Heart right ventricle (tissue), 16 donors: ENCODE data around the gene MGMT. TPM values are rescaled to one million over a fixed set of nuclear protein-coding genes. Genes with fewer than 3 reads are reported as not detected.

Source experiments
- ATAC-seq, 8 donors: fragments of 200-7000 bp; cut with Tn5 transposase; one replicate each; pipeline ENCODE4 v1.9.1; 2020; ENCODE audit warnings: mild to moderate bottlenecking in 8 of 8, moderate library complexity in 8 of 8, moderate number of reproducible peaks in 1 of 8
- DNase-seq, 2 donors: peaks; one replicate each; pipeline ENCODE4 v3.0.0-alpha.2; 2020
- H3K27ac ChIP-seq, 10 donors: fragments of 200-600 bp; sonication (generic) in 2 of 10; one replicate each; pipeline versions ENCODE4 v1.5.0 to v1.8.0; 2020 to 2022; ENCODE audit warnings: mild to moderate bottlenecking in 3 of 10
- H3K27me3 ChIP-seq, 7 donors: fragments of 200-600 bp; one replicate each; pipeline ENCODE4 v1.8.0; 2021 to 2022; ENCODE audit warnings: mild to moderate bottlenecking in 2 of 7
- H3K36me3 ChIP-seq, 9 donors: fragments of 200-600 bp; sonication (generic) in 1 of 9; one replicate each; pipeline versions ENCODE4 v1.5.0 to v1.8.0; 2020 to 2022; ENCODE audit warnings: mild to moderate bottlenecking in 2 of 9
- H3K4me1 ChIP-seq, 9 donors: fragments of 200-600 bp; sonication (generic) in 1 of 9; one replicate each; pipeline versions ENCODE4 v1.5.0 to v1.8.0; 2020 to 2022; ENCODE audit warnings: mild to moderate bottlenecking in 4 of 9
- H3K4me3 ChIP-seq, 10 donors: fragments of 200-600 bp; sonication (generic) in 2 of 10; one replicate each; pipeline versions ENCODE4 v1.5.0 to v1.8.0; 2020 to 2022; ENCODE audit warnings: mild to moderate bottlenecking in 7 of 10, moderate library complexity in 2 of 10
- H3K9me3 ChIP-seq, 11 donors: fragments of 200-600 bp in 10 of 11; sonication (generic) in 2 of 11; one replicate each; pipeline versions ENCODE4 v1.5.0 to v1.8.0; 2013 to 2022; ENCODE audit warnings: mild to moderate bottlenecking in 2 of 11, control low read depth in 1 of 11, moderate library complexity in 1 of 11
- WGBS, 2 donors: extraction: QIAGEN DNeasy Blood & Tissue Kit; methylation state at CpG; one replicate each; pipeline ENCODE4 v1.1.7; 2013; ENCODE audit warnings: inconsistent platforms in 1 of 2; 5-methylcytosine and 5-hydroxymethylcytosine counted together
- intact Hi-C, 10 donors: fragments of 100-400 bp; cut with DNase I; formaldehyde crosslinking; loops; one replicate each; pipeline versions ENCODE4 v1.11.1 to v1.14.2; 2022
- polyA plus RNA-seq, 2 donors: library from polyadenylated mRNA; stranded (reverse); fragments of 200-250 nt; gene quantifications; one replicate each; pipeline ENCODE4 v1.2.3, GENCODE V29; 2013
- total RNA-seq, 10 donors: library from RNA; stranded (reverse); fragmentation: NEBNext Ultra II Directional in 3 of 10; extraction: Animal tissue kit (Norgen Biotek cat#: 25700) in 3 of 10; gene quantifications; one replicate each; pipeline versions ENCODE4 v1.2.1 to v1.2.4, GENCODE V29; 2021 to 2023
- TF ChIP-seq, protein P1 (sequence below), 9 donors: fragments of 200-600 bp; sonication (generic) in 2 of 9; IDR thresholded peaks; one replicate each; pipeline versions ENCODE4 v1.5.0 to v1.8.0; 2021 to 2022; ENCODE audit warnings: antibody characterized with exemption in 9 of 9, mild to moderate bottlenecking in 5 of 9, moderate library complexity in 1 of 9
- donor health status: Arrhythmogenic right ventricular cardiomyopathy.
- donor health status: ischemic (EF 13 %, LVEDD 7.1; RV severe dilation, severe dysfunction).
- donor health status: healthy with polysubstance abuse.
- donor health status: DM: no; HTN: yes; CAD: no.
- donor health status: DM: no; HTN: no; CAD: no.
- donor health status: ischemic (EF 25% LVEDD 6.9; RV normal size, moderate dysfunction).
- donor health status: ischemic (EF 25% LVEDD 5.7; RV mildly dilated, moderate dysfunction).
- donor health status: healthy.
- donor health status: DM: yes; HTN: yes; CAD: no.
- donor health status: Ischemic cardiomyopathy.
- donor health status: ischemic (EF 35%, LVEDD 5.7; RV mildly dilated, moderate dysfunction).
- donor health status: nonischemic (EF 11% LVEDD 7.7; RV severe dilation, severe dysfunction).
- donor health status: DM: yes; HTN: yes; CAD: no.
- donor health status: PGD.
- donor health status: ischemic (EF 29% LVEDD 5.4; RV normal size, mild dysfunction).
- donor health status: nonischemic (EF 23%, LVEDD 6.1; RV moderate dilation, normal function).

MGMT gene
- total and polyA plus RNA-seq, 12 donors, result 8.4 to 17.8 (median 12.9) TPM

DNA sequence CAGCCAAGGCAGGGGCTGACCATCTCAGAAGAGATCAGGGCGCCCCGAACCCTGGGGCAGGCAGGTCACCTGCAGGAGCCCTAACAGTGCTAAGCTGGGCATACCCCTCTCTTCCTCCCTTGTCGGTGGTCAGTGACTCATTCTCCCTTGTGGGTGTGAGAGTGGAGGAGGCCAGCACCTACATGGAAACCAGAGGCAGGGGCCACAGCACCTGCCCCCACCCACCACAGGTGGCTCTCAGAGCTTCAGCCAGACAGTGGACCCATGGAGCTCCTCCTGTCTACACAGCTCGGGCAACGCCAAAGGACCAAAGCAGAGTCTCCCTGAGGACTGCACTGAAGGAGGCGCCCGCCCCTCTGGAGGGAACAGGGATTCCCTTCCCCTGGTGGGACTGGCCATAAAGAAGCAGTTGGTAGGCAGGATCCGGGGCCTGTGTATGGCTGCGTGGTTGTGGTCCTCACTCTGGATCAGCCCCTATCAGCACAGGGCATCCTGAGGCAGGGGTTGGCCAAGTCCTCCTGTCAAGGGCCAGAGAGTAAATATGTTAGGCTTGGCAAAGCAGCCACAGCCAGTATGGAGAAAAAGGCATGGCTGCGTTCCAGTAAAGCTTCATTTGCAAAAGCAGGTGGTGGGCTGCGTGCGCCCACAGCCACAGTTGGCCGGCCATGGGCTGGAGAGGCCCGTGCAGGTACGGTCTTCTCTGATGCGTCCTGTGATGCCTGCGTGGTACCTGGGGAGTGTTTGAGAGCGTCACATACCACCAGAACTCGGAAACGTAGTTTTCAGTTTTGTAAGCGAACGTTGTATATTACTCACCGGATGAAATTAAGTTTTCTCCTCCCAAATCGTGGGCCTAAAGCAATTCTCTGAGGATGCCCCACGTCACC, 298.9 kb downstream of the MGMT start:
- no peaks in the 10 kb centered on the region for H3K27me3 ChIP-seq
- H3K9me3 ChIP-seq, result no peaks in the 10 kb centered on the region
- TF ChIP-seq, protein P1, sequence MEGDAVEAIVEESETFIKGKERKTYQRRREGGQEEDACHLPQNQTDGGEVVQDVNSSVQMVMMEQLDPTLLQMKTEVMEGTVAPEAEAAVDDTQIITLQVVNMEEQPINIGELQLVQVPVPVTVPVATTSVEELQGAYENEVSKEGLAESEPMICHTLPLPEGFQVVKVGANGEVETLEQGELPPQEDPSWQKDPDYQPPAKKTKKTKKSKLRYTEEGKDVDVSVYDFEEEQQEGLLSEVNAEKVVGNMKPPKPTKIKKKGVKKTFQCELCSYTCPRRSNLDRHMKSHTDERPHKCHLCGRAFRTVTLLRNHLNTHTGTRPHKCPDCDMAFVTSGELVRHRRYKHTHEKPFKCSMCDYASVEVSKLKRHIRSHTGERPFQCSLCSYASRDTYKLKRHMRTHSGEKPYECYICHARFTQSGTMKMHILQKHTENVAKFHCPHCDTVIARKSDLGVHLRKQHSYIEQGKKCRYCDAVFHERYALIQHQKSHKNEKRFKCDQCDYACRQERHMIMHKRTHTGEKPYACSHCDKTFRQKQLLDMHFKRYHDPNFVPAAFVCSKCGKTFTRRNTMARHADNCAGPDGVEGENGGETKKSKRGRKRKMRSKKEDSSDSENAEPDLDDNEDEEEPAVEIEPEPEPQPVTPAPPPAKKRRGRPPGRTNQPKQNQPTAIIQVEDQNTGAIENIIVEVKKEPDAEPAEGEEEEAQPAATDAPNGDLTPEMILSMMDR (IDR thresholded peaks at IDR 0.05), result no peak
- 95 to 96% methylated on average over 25 of the region's 25 CpGs for WGBS, 2 donors
- DNase-seq (no peak), ATAC-seq (no peak)
- no peak overlapping the region for H3K27ac ChIP-seq
- no peak overlapping the region for H3K4me3 ChIP-seq
- no peaks in the 10 kb centered on the region for H3K4me1 ChIP-seq
- intact Hi-C loops, result no loop called here
- peaks cover 0 to 40% (median 0%) of the 10 kb centered on the region in 9 donors for H3K36me3 ChIP-seq

DNA sequence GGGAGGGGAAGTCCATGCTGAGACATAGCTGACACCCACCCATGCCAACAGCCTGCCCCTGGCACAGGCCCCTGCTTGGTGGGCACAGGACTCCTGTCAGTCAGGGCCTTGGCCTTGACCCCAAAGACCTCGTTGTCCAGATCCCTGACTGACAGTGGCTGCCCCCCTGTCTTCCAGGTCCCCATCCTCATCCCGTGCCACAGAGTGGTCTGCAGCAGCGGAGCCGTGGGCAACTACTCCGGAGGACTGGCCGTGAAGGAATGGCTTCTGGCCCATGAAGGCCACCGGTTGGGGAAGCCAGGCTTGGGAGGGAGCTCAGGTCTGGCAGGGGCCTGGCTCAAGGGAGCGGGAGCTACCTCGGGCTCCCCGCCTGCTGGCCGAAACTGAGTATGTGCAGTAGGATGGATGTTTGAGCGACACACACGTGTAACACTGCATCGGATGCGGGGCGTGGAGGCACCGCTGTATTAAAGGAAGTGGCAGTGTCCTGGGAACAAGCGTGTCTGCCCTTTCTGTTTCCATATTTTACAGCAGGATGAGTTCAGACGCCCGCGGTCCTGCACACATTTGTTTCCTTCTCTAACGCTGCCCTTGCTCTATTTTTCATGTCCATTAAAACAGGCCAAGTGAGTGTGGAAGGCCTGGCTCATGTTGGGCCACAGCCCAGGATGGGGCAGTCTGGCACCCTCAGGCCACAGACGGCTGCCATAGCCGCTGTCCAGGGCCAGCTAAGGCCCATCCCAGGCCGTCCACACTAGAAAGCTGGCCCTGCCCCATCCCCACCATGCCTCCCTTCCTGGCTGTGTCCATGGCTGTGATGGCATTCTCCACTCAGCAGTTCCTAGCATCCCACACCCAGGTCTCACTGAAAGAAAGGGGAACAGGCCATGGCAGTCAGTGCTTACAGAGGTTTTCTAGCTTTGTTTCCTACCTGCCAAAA, 299.8 kb downstream of the MGMT start:
- WGBS, 2 donors, result 92 to 97% methylated on average over 25 of the region's 25 CpGs
- TF ChIP-seq, protein P1 (IDR thresholded peaks at IDR 0.05), result no peak

DNA sequence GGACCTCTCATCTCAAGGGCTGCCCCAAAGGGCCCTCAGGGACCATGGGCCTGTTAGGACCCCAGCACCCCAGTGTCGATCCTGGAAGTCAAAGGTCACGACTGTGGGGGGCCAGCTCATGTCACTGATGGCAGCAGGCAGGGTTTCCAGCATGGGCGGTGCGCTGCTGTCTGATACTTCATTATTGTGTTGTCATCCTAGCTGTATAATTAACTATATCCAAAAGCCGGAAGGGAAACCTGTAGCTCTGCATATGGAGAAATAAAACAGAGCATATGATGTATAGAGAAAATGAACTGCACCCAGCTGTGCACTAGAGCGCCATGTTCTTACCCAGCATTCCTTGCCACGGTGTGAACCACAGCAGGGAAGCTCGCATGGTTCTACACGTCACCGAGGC, 300.7 kb downstream of the MGMT start:
- TF ChIP-seq, protein P1 (IDR thresholded peaks at IDR 0.05), result no peak
- DNase-seq (no peak), ATAC-seq (no peak)
- no peak overlapping the region for H3K27ac ChIP-seq
- H3K4me1 ChIP-seq, result no peaks in the 10 kb centered on the region
- intact Hi-C loops, result no loop called here
- no peak overlapping the region for H3K4me3 ChIP-seq
- no peaks in the 10 kb centered on the region for H3K9me3 ChIP-seq
- peaks cover 0 to 32% (median 0%) of the 10 kb centered on the region in 9 donors for H3K36me3 ChIP-seq
- no peaks in the 10 kb centered on the region for H3K27me3 ChIP-seq
- 96 to 98% methylated on average over 10 of the region's 10 CpGs for WGBS, 2 donors

More for the DNA sequence above, 299.8 kb downstream of the MGMT start:
- Histone ChIP-seq H3K36me3 (peaks cover 0 to 34% (median 0%) of the 10 kb centered on the region in 9 donors), H3K9me3 (no peaks in the 10 kb centered on the region), H3K27me3 (no peaks in the 10 kb centered on the region), H3K27ac (no peak overlapping the region), H3K4me1 (no peaks in the 10 kb centered on the region), H3K4me3 (no peak overlapping the region)
- no peak for ATAC-seq
- DNase-seq, result no peak
- intact Hi-C loops, result no loop called here
